Activated naive CD8-positive, alpha-beta T cell (primary cell): ENCODE data around the gene FOS.
"Not testable (repeated sequence)": the region's sequence is repeated elsewhere in the genome, so short reads cannot be mapped to it uniquely, and the experiment has no call there.

Source experiments
- H3K27ac Mint-ChIP-seq: one replicate; pipeline ENCODE4 v1.8.0; 2021; ENCODE audit warnings: mixed read lengths
- H3K27me3 Mint-ChIP-seq: one replicate; pipeline ENCODE4 v1.8.0; 2021; ENCODE audit warnings: mixed read lengths
- H3K36me3 Mint-ChIP-seq: one replicate; pipeline ENCODE4 v1.8.0; 2021; ENCODE audit warnings: mixed read lengths
- H3K4me1 Mint-ChIP-seq: one replicate; pipeline ENCODE4 v1.8.0; 2021; ENCODE audit warnings: low read depth, mixed read lengths
- H3K4me3 Mint-ChIP-seq: one replicate; pipeline ENCODE4 v1.8.0; 2021; ENCODE audit warnings: mild to moderate bottlenecking, mixed read lengths
- H3K9me3 Mint-ChIP-seq: one replicate; pipeline ENCODE4 v1.8.0; 2021; ENCODE audit warnings: low read depth, mixed read lengths

The FOS gene

DNA sequence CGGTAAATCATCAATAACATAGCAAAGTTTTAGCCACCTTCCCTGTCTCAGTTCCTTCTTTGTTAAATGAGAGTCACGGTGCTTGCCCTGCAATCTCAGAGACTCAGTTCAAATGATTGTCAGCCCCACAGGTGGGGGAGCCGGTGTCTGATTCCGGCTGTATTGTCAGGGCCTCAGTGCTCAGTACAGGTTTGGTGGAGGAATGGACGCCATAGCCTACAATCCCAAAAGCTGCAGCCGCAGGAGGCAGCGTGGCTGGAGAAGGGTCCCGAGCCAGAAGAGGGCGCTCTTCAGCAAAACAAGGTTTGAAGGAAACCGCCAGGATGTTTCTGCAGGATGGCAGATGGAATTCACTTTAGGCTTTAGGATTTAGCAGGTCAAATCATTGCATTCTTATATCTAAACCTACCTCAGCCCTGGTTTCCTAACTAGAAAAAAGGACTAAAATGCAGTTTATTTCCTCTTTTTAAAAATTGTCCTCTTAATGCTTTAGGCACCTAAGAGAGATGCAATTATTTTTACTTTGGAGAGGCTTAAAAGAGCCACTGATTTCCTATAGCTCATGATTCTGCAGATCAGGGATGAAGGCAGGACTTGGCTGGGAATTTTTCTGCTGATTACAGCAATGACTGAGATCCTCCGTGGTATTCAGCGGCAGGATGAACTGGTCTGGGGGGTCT lies 29.2 kb downstream of the FOS start:
- Mint-ChIP-seq H3K27ac (no peak overlapping the region), H3K4me1 (peaks cover 8% of the 10 kb centered on the region), H3K4me3 (no peak overlapping the region), H3K9me3 (no peaks in the 10 kb centered on the region), H3K36me3 (no peaks in the 10 kb centered on the region), H3K27me3 (no peaks in the 10 kb centered on the region)

DNA sequence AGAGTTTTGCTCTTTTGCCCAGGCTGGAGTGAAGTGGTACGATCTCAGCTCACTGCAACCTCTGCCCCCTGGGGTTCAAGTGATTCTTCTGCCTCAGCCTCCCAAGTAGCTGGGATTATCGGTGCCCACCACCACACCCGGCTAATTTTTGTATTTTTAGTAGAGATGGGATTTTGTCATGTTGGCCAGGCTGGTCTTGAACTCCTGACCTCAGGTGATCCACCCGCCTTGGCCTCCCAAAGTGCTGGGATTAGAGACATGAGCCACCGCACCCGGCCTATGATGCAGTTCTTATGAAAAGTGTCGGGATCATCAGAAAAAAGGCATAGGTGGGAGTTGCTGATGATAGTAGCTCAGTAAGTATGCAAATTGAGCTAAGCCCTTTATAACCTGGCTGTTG lies 30.4 kb downstream of the FOS start:
- H3K27me3 Mint-ChIP-seq, H3K27ac Mint-ChIP-seq, H3K4me3 Mint-ChIP-seq, H3K4me1 Mint-ChIP-seq, H3K9me3 Mint-ChIP-seq, H3K36me3 Mint-ChIP-seq: not testable (repeated sequence)

DNA sequence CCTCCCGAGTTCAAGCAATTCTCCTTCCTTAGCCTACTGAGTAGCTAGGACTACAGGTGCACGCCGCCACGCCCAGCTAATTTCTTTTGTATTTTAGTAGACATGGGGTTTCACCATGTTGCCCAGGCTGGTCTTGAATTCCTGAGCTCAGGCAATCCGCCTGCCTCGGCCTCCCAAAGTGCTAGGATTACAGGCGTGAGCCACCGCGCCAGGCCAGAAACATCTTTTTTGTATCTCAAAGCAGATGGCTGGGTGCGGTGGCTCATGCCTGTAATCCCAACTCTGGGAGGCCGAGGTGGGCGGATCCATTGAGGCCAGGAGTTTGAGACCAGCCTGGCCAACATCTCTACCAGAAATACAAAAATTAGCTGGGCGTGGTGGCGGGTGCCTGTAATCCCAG lies 30.9 kb downstream of the FOS start:
- H3K36me3 Mint-ChIP-seq, H3K27me3 Mint-ChIP-seq, H3K27ac Mint-ChIP-seq, H3K4me1 Mint-ChIP-seq, H3K4me3 Mint-ChIP-seq, H3K9me3 Mint-ChIP-seq: not testable (repeated sequence)

DNA sequence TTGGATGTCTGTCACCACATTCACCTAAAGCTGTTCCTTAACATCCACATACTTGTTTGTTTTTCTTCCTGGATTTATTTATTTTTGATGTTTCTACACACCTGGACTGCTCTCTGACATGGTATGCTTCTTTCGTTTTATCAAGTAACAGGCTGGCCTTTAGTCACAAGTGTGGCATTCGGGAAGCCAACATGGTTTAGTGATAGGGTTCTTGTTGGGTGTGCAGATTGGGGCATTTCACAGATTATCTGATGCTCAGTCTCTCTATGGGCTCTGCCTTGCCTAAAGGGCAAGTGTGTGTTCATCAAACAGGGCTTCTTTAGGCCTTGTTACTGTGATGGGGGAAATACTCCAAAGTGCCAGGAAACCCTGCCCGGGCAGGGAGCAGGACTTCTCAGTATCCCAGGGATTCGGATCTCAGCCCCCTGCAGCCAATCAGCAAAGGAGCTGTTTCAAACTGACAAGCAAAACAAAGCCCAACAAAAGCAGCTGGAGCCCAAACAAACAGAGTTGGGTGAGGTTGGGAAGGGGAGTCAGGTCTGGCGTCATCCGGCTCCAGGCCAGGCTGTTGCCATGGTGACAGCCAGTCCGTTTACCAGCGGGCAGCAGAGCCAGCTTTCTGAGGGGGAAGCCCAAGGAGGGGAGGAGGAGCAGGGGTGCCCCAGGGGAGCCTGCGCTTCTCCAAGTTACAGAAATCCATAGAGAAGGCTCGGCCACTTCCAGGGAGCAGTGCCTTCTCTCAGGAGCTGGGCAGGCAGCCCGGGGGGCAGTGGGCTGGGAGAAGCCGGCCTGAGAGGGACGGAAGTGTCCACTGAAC lies 31.9 kb downstream of the FOS start:
- H3K4me3 Mint-ChIP-seq, result no peak overlapping the region
- no peaks in the 10 kb centered on the region for H3K27me3 Mint-ChIP-seq
- H3K9me3 Mint-ChIP-seq, result no peaks in the 10 kb centered on the region
- H3K27ac Mint-ChIP-seq, result no peak overlapping the region
- H3K4me1 Mint-ChIP-seq, result peaks cover 4% of the 10 kb centered on the region
- no peaks in the 10 kb centered on the region for H3K36me3 Mint-ChIP-seq

DNA sequence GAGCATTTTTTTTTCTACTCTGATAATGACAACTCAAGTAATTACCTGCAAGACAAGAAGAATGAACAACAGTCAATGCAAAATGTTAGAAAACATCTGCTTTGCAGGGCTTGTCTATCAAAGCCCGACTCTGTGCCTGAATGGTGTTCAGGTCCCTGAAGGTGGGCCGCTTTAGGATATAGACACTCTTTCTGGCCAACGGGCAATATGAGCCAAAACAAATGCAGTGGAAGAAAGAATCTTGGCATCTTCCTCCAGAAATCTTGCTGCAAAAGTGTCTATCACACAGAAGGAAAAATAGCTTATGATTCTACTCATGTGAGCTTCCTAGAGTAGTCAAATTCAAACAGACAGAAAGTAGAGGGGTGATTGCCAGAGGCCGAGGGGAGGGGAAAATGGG lies 32.7 kb downstream of the FOS start:
- Mint-ChIP-seq H3K36me3 (no peaks in the 10 kb centered on the region), H3K4me1 (peaks cover 4% of the 10 kb centered on the region), H3K27ac (no peak overlapping the region), H3K27me3 (no peaks in the 10 kb centered on the region), H3K4me3 (no peak overlapping the region), H3K9me3 (no peaks in the 10 kb centered on the region)

DNA sequence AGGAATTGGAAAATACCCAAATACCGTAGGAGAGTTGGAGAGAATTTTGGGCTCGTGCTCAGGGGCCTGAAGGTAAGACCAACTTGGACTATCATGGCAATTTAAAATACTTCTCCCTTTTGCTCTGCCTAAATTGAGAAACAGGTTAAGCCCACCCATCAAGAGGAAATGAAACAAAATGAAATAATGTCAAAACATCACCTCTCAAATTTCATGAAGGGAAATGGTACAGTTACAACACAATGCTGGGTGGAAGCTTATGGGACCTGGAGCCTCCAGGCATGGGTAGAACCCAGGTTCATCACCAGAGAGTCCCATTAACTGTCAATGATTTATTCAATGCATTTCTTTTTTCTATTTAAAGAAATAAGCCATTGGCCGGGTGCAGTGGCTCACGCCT lies 33.7 kb downstream of the FOS start:
- Mint-ChIP-seq H3K9me3 (no peaks in the 10 kb centered on the region), H3K36me3 (no peaks in the 10 kb centered on the region), H3K4me1 (peaks cover 2% of the 10 kb centered on the region), H3K27me3 (no peaks in the 10 kb centered on the region), H3K4me3 (no peak overlapping the region), H3K27ac (no peak overlapping the region)

DNA sequence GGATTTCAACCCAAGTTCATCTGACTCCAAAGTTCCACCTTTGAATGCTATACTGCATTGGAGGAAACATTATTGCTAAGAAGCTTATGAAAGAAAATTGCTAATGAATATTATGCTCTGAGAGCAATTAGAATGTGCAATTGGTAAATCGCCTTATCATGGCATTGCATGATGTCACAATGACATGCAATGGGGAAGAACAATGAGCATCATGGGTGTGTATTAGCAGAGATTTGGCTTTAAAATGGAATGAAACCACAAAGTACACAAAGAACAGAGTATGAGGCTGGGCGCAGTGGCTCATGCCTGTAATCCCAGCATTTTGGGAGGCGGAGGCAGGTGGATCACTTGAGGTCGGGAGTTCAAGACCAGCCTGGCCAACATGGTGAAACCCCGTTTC lies 34.7 kb downstream of the FOS start:
- H3K27me3 Mint-ChIP-seq, result no peaks in the 10 kb centered on the region
- H3K36me3 Mint-ChIP-seq, result no peaks in the 10 kb centered on the region
- no peak overlapping the region for H3K4me3 Mint-ChIP-seq
- H3K4me1 Mint-ChIP-seq, result peaks cover 1% of the 10 kb centered on the region
- no peaks in the 10 kb centered on the region for H3K9me3 Mint-ChIP-seq
- no peak overlapping the region for H3K27ac Mint-ChIP-seq

DNA sequence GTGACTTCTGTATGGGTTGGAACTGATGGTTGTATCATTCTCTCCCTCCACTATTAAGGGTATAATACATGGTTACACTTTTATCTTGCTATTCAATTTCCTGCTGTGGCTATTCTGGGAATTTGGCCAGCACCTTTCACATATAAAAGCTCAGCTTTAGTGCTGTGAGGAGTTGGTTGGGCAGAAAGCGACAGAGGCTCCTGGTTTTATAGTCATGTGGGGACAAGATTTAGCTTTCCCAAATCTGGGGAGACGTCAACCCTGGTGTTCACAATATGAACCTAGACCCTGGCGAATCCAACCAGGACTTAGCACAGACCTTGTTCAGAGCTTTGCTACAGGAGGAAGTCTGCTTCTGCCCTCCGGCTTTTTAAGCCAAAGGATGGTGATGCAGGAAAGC lies 36.5 kb downstream of the FOS start:
- no peaks in the 10 kb centered on the region for H3K36me3 Mint-ChIP-seq
- no peaks in the 10 kb centered on the region for H3K9me3 Mint-ChIP-seq
- no peak overlapping the region for H3K27ac Mint-ChIP-seq
- peaks cover 1% of the 10 kb centered on the region for H3K4me1 Mint-ChIP-seq
- no peaks in the 10 kb centered on the region for H3K27me3 Mint-ChIP-seq
- H3K4me3 Mint-ChIP-seq, result no peak overlapping the region

DNA sequence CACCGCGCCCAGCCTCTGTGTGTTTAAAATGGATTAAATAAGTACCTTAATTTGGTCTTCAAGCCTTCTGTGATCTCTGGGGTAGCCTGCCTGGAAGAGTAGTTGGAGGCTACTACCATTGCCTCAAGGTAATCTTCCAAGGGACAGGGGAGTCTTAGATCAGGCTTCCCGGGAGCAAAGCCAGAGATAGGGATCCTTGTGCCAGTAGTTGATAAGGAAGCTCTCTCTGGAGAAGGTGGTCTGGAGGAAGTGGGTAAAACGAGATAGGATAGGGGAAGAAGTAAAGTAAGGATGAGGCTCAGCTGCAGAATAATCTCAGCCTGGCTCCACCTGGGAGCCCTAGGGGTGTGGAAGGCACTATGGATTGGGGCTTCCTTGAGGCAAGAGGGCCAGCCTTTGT lies 38.5 kb downstream of the FOS start:
- H3K27ac Mint-ChIP-seq, result no peak overlapping the region
- no peaks in the 10 kb centered on the region for H3K27me3 Mint-ChIP-seq
- no peaks in the 10 kb centered on the region for H3K36me3 Mint-ChIP-seq
- no peak overlapping the region for H3K4me3 Mint-ChIP-seq
- no peaks in the 10 kb centered on the region for H3K4me1 Mint-ChIP-seq
- no peaks in the 10 kb centered on the region for H3K9me3 Mint-ChIP-seq

DNA sequence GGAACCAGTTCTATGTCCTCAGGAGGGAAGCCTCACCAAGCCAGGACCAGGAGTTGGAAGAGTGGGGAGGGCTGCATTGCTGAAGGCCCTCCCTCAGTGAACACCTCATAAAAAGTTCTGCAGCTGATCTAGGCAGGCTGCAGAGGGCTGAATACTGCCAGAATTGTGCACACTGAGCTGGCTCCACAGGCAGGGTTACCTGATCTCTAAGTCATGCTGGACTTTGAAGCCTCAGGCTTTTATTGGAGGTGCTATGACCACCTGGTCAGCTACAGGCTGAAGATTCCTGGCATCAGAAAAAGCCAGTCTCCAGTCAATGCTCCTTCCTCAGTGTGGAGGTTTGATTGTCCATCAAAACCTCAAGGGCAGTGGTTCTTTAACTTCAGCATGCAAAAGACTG lies 39.7 kb downstream of the FOS start:
- H3K27ac Mint-ChIP-seq, result no peak overlapping the region
- no peaks in the 10 kb centered on the region for H3K36me3 Mint-ChIP-seq
- no peaks in the 10 kb centered on the region for H3K27me3 Mint-ChIP-seq
- no peaks in the 10 kb centered on the region for H3K4me1 Mint-ChIP-seq
- H3K9me3 Mint-ChIP-seq, result no peaks in the 10 kb centered on the region
- no peak overlapping the region for H3K4me3 Mint-ChIP-seq

DNA sequence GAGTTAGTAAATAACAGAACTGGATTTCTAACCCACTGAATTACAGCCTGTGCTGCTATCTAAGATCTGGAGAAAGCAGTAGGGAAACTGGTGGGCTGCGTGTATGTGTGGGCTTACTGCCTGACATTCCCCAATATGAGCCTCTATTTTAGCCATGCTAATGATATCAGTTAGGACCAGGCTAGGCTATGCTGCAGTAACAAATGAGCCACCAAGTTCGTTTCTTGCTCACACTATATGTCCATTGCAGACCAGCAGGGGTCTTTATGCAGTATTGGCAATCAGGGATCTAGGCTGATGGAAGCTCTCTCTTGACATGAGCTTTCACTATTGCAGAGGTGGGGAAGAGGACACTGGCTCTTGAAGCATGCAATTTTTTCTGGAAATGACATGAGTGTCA lies 40.4 kb downstream of the FOS start:
- Mint-ChIP-seq H3K27ac (no peak overlapping the region), H3K4me3 (no peak overlapping the region), H3K4me1 (no peaks in the 10 kb centered on the region), H3K27me3 (no peaks in the 10 kb centered on the region), H3K9me3 (no peaks in the 10 kb centered on the region), H3K36me3 (no peaks in the 10 kb centered on the region)

DNA sequence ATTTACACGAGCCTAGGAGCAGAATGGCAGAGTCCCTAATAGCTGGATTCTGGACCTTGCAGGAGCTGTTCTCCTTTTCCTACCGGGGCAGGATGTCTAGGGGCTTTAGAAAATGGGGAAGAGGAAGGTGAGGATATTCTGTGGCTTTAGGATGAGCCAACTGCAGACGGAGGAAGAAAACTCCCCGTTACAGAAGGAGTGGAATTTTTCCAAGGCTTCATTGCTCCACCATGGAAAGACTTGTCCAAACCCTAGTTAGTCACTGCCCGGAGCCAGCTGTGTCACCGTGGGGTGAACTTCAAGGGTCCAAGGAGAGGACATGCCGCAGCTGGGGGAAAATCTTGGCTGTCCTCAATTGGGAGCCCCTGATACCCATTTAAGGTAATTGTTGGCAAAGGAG lies 41.6 kb downstream of the FOS start:
- Mint-ChIP-seq H3K9me3 (no peaks in the 10 kb centered on the region), H3K36me3 (no peaks in the 10 kb centered on the region), H3K27me3 (no peaks in the 10 kb centered on the region), H3K4me1 (no peaks in the 10 kb centered on the region), H3K4me3 (no peak overlapping the region), H3K27ac (no peak overlapping the region)

DNA sequence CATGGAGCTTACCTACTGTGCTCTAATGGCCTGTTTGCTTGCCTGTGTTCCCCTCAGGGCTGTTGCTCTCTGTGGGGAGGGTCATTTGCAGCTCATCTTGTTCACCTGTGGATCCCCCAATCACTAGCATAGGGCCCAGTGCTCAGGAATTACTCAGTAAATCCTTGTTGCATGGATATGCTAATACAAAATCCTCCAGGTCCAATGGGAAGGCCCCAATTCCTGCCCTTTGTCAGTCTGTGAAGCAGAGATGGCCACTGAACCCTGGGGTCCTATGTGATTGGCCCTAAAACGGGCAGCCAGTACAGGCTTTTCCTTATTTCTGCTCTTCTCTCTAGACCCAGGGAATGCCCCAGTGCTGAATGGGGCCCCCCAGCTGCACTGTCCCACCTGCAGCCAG lies 44.1 kb downstream of the FOS start:
- Mint-ChIP-seq H3K9me3 (no peaks in the 10 kb centered on the region), H3K36me3 (no peaks in the 10 kb centered on the region), H3K4me3 (no peak overlapping the region), H3K27me3 (no peaks in the 10 kb centered on the region), H3K27ac (no peak overlapping the region), H3K4me1 (no peaks in the 10 kb centered on the region)

DNA sequence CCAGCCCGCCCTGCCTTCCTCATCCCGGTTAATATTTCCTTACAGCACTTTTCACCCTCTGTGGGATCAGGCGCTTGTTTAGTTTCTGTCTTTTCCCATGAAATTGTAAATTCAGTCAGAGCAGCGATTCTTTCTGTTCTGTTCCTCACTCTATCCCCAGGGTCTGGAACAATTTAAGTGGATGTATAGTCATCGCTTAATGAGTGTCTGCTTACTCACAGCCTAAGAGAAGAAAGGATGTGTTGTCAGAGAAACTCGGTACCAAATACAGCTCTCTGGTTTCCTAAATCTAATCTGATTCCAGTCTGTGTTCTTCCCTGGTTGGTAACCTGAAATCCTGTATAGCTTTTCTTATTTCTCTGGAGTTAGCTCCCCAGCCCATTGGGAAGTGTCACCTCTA lies 44.9 kb downstream of the FOS start:
- no peaks in the 10 kb centered on the region for H3K9me3 Mint-ChIP-seq
- H3K27me3 Mint-ChIP-seq, result no peaks in the 10 kb centered on the region
- H3K27ac Mint-ChIP-seq, result no peak overlapping the region
- H3K4me3 Mint-ChIP-seq, result no peak overlapping the region
- no peaks in the 10 kb centered on the region for H3K36me3 Mint-ChIP-seq
- H3K4me1 Mint-ChIP-seq, result no peaks in the 10 kb centered on the region

DNA sequence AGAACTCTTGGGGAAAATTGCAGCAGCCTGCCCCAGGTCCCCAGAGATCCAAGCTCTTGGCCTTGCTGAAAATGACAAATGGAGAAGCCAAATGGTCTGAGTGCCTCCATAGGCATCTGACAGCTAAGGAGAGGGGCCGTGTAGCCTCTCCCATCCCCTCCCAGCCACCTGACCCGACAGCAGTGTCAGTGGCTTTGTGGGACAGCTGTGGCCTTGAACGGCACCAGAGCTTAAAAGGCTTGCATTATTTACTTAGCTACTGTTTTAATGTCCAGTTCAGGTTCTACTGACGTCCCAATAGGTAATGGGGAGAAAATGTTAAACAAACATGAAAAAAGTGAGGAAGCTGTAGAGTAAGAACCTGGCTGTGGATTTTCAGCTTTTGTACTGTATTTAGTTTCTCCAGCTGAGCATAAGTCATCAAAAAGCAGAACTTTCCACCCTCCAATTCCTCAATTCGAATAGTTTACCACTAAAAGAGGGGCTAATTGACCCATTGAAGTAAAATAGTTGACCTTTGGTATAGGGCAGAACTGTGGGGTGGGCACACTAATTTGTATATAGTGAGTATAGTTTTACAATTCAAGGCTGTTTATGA lies 50.0 kb downstream of the FOS start:
- no peaks in the 10 kb centered on the region for H3K27me3 Mint-ChIP-seq
- H3K4me3 Mint-ChIP-seq, result no peak overlapping the region
- H3K4me1 Mint-ChIP-seq, result peaks cover 10% of the 10 kb centered on the region
- no peak overlapping the region for H3K27ac Mint-ChIP-seq
- H3K9me3 Mint-ChIP-seq, result no peaks in the 10 kb centered on the region
- H3K36me3 Mint-ChIP-seq, result no peaks in the 10 kb centered on the region

DNA sequence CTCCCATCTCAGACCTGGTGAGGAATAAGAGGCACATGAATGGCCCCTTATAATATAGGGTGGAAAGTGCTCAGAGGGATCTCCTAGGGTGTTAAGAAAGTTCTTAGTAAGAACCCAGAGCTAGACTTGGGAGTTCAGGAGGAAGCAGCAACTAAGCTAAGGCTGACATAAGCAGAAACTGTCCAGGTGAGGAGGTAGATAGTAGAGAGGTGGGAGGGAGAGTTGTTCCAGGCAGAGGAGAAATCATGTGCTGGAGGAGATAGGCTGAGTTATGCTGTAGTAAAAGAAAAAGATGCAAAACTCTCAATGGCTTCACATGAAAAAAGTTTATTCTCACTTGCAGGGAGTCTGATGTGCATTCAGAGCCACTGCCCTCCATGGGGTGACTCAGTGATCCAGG lies 50.7 kb downstream of the FOS start:
- Mint-ChIP-seq H3K9me3 (no peaks in the 10 kb centered on the region), H3K36me3 (no peaks in the 10 kb centered on the region), H3K27ac (no peak overlapping the region), H3K4me3 (no peak overlapping the region), H3K4me1 (peaks cover 14% of the 10 kb centered on the region), H3K27me3 (no peaks in the 10 kb centered on the region)
